HepG2 (cell line): Measurements from ENCODE around the gene SHC1. TPM values are rescaled to one million over a fixed set of nuclear protein-coding genes. Genes with fewer than 3 reads are reported as not detected.

ENCODE experiments used
- ERF ChIP-seq: IDR thresholded peaks from 2 replicates; pipeline ENCODE4 v1.6.1; 2018; ENCODE audit warnings: missing biosample characterization, missing genetic modification reagents
- ETV6 ChIP-seq: sonication (generic); formaldehyde crosslinking; conservative IDR thresholded peaks from 2 replicates; pipeline ENCODE4 v1.4.0; 2020; ENCODE audit warnings: missing genetic modification reagents
- FOXA3 ChIP-seq: IDR thresholded peaks from 2 replicates; pipeline ENCODE4 v1.6.1; 2016; ENCODE audit warnings: missing genetic modification reagents, missing compliant biosample characterization
- FOXJ3 ChIP-seq: sonication (generic); formaldehyde crosslinking; IDR thresholded peaks from 2 replicates; pipeline ENCODE4 v1.4.0; 2020; ENCODE audit warnings: missing genetic modification reagents, mild to moderate bottlenecking, borderline replicate concordance
- GRHL1 ChIP-seq: sonication (generic); formaldehyde crosslinking; conservative IDR thresholded peaks from 2 replicates; pipeline ENCODE4 v1.8.0; 2022; ENCODE audit warnings: missing genetic modification reagents
- KAT2B ChIP-seq: fragments of 150-350 bp; IDR thresholded peaks from 2 replicates; pipeline ENCODE4 v1.6.1; 2014; ENCODE audit warnings: low read depth, low read length, borderline replicate concordance
- NFKBIZ ChIP-seq: IDR thresholded peaks from 2 replicates; pipeline ENCODE4 v1.6.1; 2018; ENCODE audit warnings: missing genetic modification reagents, missing compliant biosample characterization
- PAX8 ChIP-seq: sonication (generic); formaldehyde crosslinking; IDR thresholded peaks from 2 replicates; pipeline ENCODE4 v1.8.0; 2022; ENCODE audit warnings: mild to moderate bottlenecking, missing genetic modification reagents, borderline replicate concordance
- PAXIP1 ChIP-seq: sonication (generic); formaldehyde crosslinking; conservative IDR thresholded peaks from 2 replicates; pipeline ENCODE4 v1.4.0; 2020; ENCODE audit warnings: mild to moderate bottlenecking, missing genetic modification reagents, moderate library complexity
- SMARCE1 ChIP-seq: fragments of 450-650 bp; IDR thresholded peaks from 2 replicates; pipeline ENCODE4 v1.6.1; 2017; ENCODE audit warnings: borderline replicate concordance
- SNAPC2 ChIP-seq: sonication (generic); formaldehyde crosslinking; IDR thresholded peaks from 2 replicates; pipeline ENCODE4 v1.8.1; 2022; ENCODE audit warnings: mild to moderate bottlenecking, missing genetic modification reagents
- TMF1 ChIP-seq: sonication (generic); formaldehyde crosslinking; IDR thresholded peaks from 2 replicates; pipeline ENCODE4 v1.8.1; 2022; ENCODE audit warnings: low read depth, missing genetic modification reagents
- ZBTB14 ChIP-seq: sonication (generic); formaldehyde crosslinking; IDR thresholded peaks from 2 replicates; pipeline ENCODE4 v1.4.0; 2020; ENCODE audit warnings: missing genetic modification reagents
- ZBTB7A ChIP-seq: sonication (generic); formaldehyde crosslinking; IDR thresholded peaks from 2 replicates; pipeline ENCODE4 v1.8.0; 2022; ENCODE audit warnings: mild to moderate bottlenecking, missing genetic modification reagents
- ZNF276 ChIP-seq: sonication (generic); formaldehyde crosslinking; IDR thresholded peaks from 2 replicates; pipeline ENCODE4 v1.4.0; 2020; ENCODE audit warnings: mild to moderate bottlenecking, low read depth, missing genetic modification reagents
- ZNF329 ChIP-seq: sonication (generic); formaldehyde crosslinking; IDR thresholded peaks from 2 replicates; pipeline ENCODE4 v1.9.0; 2021; ENCODE audit warnings: low read depth, mild to moderate bottlenecking, missing genetic modification reagents
- ZNF367 ChIP-seq: sonication (generic); formaldehyde crosslinking; IDR thresholded peaks from 2 replicates; pipeline ENCODE4 v1.4.0; 2020; ENCODE audit warnings: missing genetic modification reagents, borderline replicate concordance
- ZNF605 ChIP-seq: sonication (generic); formaldehyde crosslinking; IDR thresholded peaks from 2 replicates; pipeline ENCODE4 v1.8.0; 2022; ENCODE audit warnings: mild to moderate bottlenecking, missing genetic modification reagents
- polyA plus RNA-seq, 8 experiments: library from polyadenylated mRNA; depleted of rRNA in 3 of 8; stranded (reverse) in 7 of 8; unstranded in 1 of 8; fragments of >200 nt; fragmentation: Illumina TruSeq in 4 of 8; extraction: Trizol in 4 of 8; gene quantifications; 2 replicates each; pipeline versions ENCODE4 v1.2.1 to v1.2.3, GENCODE V29; 2011 to 2016; ENCODE audit warnings: low read depth in 4 of 8, missing spikeins in 1 of 8, mixed read lengths in 1 of 8; ENCODE audit not compliant: insufficient read depth in 1 of 8
- total RNA-seq, 5 experiments: library from RNA; depleted of rRNA; stranded (reverse); fragments of >200 nt; fragmentation: Illumina TruSeq; extraction: Trizol; gene quantifications; 2 replicates each; pipeline ENCODE4 v1.2.3, GENCODE V29; 2016; ENCODE audit warnings: low read depth in 1 of 5

The SHC1 gene
- total and polyA plus RNA-seq, 2 of the 13 experiments (the other 11 are each of a cell fraction or from before 2014, with no cell fraction given): 52.0 to 137 TPM

GRCh38 chr1:154982897-154983648, 12.5 kb upstream of the SHC1 start, which contains the start of gene FLAD1 (continued):
- TF ChIP-seq KAT2B (no peak), ZNF329 (CRISPR knock-in tag) (no peak), NFKBIZ (CRISPR knock-in tag) (peak; percentile 84; the same call in 1 of the 2 replicates), FOXJ3 (CRISPR knock-in tag) (no peak), SMARCE1 (no peak), PAXIP1 (CRISPR knock-in tag) (no peak; the same call in 1 of the 2 replicates), FOXA3 (CRISPR knock-in tag) (peak; percentile 37), ZNF367 (CRISPR knock-in tag) (no peak), ZBTB7A (CRISPR knock-in tag) (no peak), ERF (peak; percentile 83), ZBTB14 (no peak), GRHL1 (CRISPR knock-in tag) (no peak), PAX8 (CRISPR knock-in tag) (no peak), ZNF276 (CRISPR knock-in tag) (no peak), TMF1 (CRISPR knock-in tag) (no peak), ETV6 (CRISPR knock-in tag) (no peak), ZNF605 (CRISPR knock-in tag) (no peak), SNAPC2 (CRISPR knock-in tag) (no peak)
